Lower leg skin (tissue), 3 donors: ENCODE results near the gene SMCO1.

Experiments
- CTCF ChIP-seq, 3 donors: fragments of 450-650 bp; IDR thresholded peaks; one replicate each; pipeline ENCODE4 v1.5.1; 2016; ENCODE audit warnings: antibody characterized with exemption in 3 of 3, mild to moderate bottlenecking in 3 of 3, moderate library complexity in 2 of 3
- POLR2A ChIP-seq, 2 donors: fragments of 450-650 bp; IDR thresholded peaks; one replicate each; pipeline ENCODE4 v1.6.1; 2016 to 2017; ENCODE audit warnings: antibody characterized with exemption in 2 of 2, mild to moderate bottlenecking in 1 of 2, moderate library complexity in 1 of 2

- no peak for TF ChIP-seq CTCF (IDR thresholded peaks at IDR 0.05)
- no peak for TF ChIP-seq POLR2A (IDR thresholded peaks at IDR 0.05)
Measured at GRCh38 chr3:196517919-196518318, 2.8 kb upstream of the SMCO1 start.
